ENCODE data around the gene SHLD1. TPM values are rescaled to one million over a fixed set of nuclear protein-coding genes. Genes with fewer than 3 reads are reported as not detected.

The SHLD1 gene
- total and polyA plus RNA-seq, 2 donors (not counting 3 experiments of a cell fraction or from before 2014, with no cell fraction given): 4.7 to 6.3 TPM

DNA sequence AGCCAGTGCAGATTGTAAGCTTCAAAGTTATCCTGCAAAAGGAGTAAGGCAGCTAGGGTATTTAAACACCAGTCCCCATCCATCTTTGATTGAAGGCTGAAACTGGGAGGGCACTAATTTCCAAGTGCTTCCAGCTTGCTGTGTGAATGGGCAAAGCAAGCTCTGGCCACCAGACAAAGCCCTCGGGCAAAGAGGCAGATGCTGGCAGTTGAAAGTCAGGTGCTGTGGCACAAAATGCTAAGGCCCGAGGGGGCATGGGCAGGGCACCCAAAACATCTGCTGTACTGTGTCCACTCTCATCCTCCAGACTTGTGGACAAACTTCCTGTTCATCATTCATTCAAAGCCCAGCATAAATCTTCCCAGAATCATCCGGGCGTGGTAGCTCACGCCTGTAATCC lies 137.2 kb downstream of the SHLD1 start:
- Histone ChIP-seq H4K20me1 (replicated peaks; ENCODE audit: control insufficient read depth, extremely low read depth, insufficient read depth, low read length) (no peaks in the 10 kb centered on the region), H3K4me3 (replicated peaks in 1 of 3; ENCODE audit: insufficient read depth in 1 of 3, low read depth in 1 of 3, low read length in 3 of 3) (no peak overlapping the region), H2AFZ (ENCODE audit: low read depth, low read length) (no peak overlapping the region), H3K79me2 (ENCODE audit: control insufficient read depth, insufficient read depth, low read length) (no peaks in the 10 kb centered on the region), H3K27ac (ENCODE audit: insufficient read depth, low read depth, low read length) (no peak overlapping the region), H3K9ac (replicated peaks; ENCODE audit: extremely low read depth, insufficient read depth, low read length) (no peak overlapping the region), H3K4me1 (ENCODE audit: control insufficient read depth, extremely low read depth, insufficient read depth, low read length) (no peaks in the 10 kb centered on the region), H3K4me2 (ENCODE audit: insufficient read depth, low read length) (no peak overlapping the region), H3K9me3 (replicated peaks; ENCODE audit: control insufficient read depth, insufficient read depth, low read length) (no peaks in the 10 kb centered on the region), H3K9me1 (replicated peaks; ENCODE audit: control insufficient read depth, extremely low read depth, insufficient read depth, low read length) (no peaks in the 10 kb centered on the region), H3K36me3 (ENCODE audit: control insufficient read depth in 2 of 2, extremely low read depth in 1 of 2, insufficient read depth in 2 of 2, low read length in 2 of 2) (no peaks in the 10 kb centered on the region), H3K27me3 (ENCODE audit: control insufficient read depth in 2 of 2, insufficient read depth in 2 of 2, low read length in 2 of 2) (peaks cover 3 to 11% of the 10 kb centered on the region in 2 experiments)
- CTCF ChIA-PET: no interaction called here
- dilution Hi-C loops (cut with MboI; ENCODE audit: extremely low pct_ligation_motif_present, low sequenced_read_pairs): no loop called here
- BruUV-seq (replicated peaks): no TSS peak
- DNase-seq (ENCODE audit: low read depth, low spot score): no peak
- intact Hi-C loops (cut with micrococcal nuclease): no loop called here
- POLR2A ChIA-PET: no interaction called here
- FAIRE-seq: no peak
- TF ChIP-seq MYC (IDR thresholded peaks at IDR 0.05; ENCODE audit: low read depth, low read length) (no peak), JUN (IDR thresholded peaks at IDR 0.05; ENCODE audit: borderline replicate concordance, insufficient read depth, insufficient read length, low read depth) (no peak), EZH2 (IDR thresholded peaks at IDR 0.05; ENCODE audit: borderline replicate concordance, low read depth, low read length, severe bottlenecking) (no peak), POLR2AphosphoS5 (IDR thresholded peaks at IDR 0.05; ENCODE audit: insufficient read depth, low read depth, low read length) (no peak), GATA2 (IDR thresholded peaks at IDR 0.05; ENCODE audit: insufficient read depth, insufficient read length, low read depth, low read length) (no peak), FOS (IDR thresholded peaks at IDR 0.05; ENCODE audit: borderline replicate concordance, insufficient read depth, low read length) (no peak), POLR2A (IDR thresholded peaks at IDR 0.05; ENCODE audit: low read depth, low read length) (no peak)
- TF ChIP-seq, protein P1, sequence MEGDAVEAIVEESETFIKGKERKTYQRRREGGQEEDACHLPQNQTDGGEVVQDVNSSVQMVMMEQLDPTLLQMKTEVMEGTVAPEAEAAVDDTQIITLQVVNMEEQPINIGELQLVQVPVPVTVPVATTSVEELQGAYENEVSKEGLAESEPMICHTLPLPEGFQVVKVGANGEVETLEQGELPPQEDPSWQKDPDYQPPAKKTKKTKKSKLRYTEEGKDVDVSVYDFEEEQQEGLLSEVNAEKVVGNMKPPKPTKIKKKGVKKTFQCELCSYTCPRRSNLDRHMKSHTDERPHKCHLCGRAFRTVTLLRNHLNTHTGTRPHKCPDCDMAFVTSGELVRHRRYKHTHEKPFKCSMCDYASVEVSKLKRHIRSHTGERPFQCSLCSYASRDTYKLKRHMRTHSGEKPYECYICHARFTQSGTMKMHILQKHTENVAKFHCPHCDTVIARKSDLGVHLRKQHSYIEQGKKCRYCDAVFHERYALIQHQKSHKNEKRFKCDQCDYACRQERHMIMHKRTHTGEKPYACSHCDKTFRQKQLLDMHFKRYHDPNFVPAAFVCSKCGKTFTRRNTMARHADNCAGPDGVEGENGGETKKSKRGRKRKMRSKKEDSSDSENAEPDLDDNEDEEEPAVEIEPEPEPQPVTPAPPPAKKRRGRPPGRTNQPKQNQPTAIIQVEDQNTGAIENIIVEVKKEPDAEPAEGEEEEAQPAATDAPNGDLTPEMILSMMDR (IDR thresholded peaks at IDR 0.05; ENCODE audit: extremely low read depth in 1 of 2, insufficient read depth in 1 of 2, low read depth in 1 of 2, low read length in 2 of 2): no peak
- TF ChIP-seq, protein P2, sequence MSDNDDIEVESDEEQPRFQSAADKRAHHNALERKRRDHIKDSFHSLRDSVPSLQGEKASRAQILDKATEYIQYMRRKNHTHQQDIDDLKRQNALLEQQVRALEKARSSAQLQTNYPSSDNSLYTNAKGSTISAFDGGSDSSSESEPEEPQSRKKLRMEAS (IDR thresholded peaks at IDR 0.05; ENCODE audit: insufficient read depth, insufficient read length): no peak
